Gastroesophageal sphincter (tissue), 3 donors: ENCODE data around the gene GPR68.

Experiments used
- CTCF ChIP-seq, 4 experiments: fragments of 200-600 bp in 2 of 4; fragments of 450-650 bp in 2 of 4; sonication (generic) in 1 of 4; IDR thresholded peaks; one replicate each; pipeline ENCODE4 v1.5.1; 2017 to 2019; ENCODE audit warnings: antibody characterized with exemption in 4 of 4, mild to moderate bottlenecking in 2 of 4, moderate library complexity in 2 of 4
- POLR2A ChIP-seq, 2 donors: fragments of 450-650 bp; IDR thresholded peaks; one replicate each; pipeline ENCODE4 v1.6.1; 2017; ENCODE audit warnings: antibody characterized with exemption in 2 of 2, mild to moderate bottlenecking in 2 of 2, moderate library complexity in 1 of 2
- POLR2AphosphoS5 ChIP-seq: sonication (generic); formaldehyde crosslinking; IDR thresholded peaks from one replicate; pipeline ENCODE4 v1.6.1; 2017; ENCODE audit warnings: antibody characterized with exemption

GRCh38 chr14:91273273-91273884 lies 28.9 kb upstream of the GPR68 start:
- TF ChIP-seq CTCF (IDR thresholded peaks at IDR 0.05) (no peak), POLR2AphosphoS5 (no peak), POLR2A (IDR thresholded peaks at IDR 0.05) (no peak)
